ENCODE measurements around the gene NELL2. TPM values are rescaled to one million over a fixed set of nuclear protein-coding genes. Genes with fewer than 3 reads are reported as not detected.
"Not testable (repeated sequence)": the region's sequence is repeated elsewhere in the genome, so short reads cannot be mapped to it uniquely, and the experiment has no call there.

NELL2 gene
- total and polyA plus RNA-seq, 9 of the 15 experiments (the other 6 are each of a cell fraction or from before 2014, with no cell fraction given): 0.32 to 1.1 (median 0.53) TPM

- in situ Hi-C loops (cut with MboI); ATAC-seq; H3K9me3 ChIP-seq (replicated peaks; ENCODE audit: control insufficient read depth, insufficient read depth, low read depth, low read length); FAIRE-seq; H3K4me1 ChIP-seq (replicated peaks in 1 of 2; ENCODE audit: control insufficient read depth in 2 of 2, insufficient read depth in 2 of 2, low read length in 2 of 2); H3K9ac ChIP-seq (ENCODE audit: insufficient read depth in 1 of 2, low read depth in 2 of 2, low read length in 2 of 2); H3K4me2 ChIP-seq (ENCODE audit: insufficient read depth, low read length); POLR2A ChIA-PET; H3K4me3 ChIP-seq; H3K27ac ChIP-seq (ENCODE audit: extremely low read depth, low read depth, low read length); DNase-seq (ENCODE audit: extremely low read depth in 1 of 4, low spot score in 3 of 4); H3K9me1 ChIP-seq (ENCODE audit: control insufficient read depth, insufficient read depth, low read length); H3K27me3 ChIP-seq (ENCODE audit: control insufficient read depth in 2 of 2, insufficient read depth in 2 of 2, low read length in 2 of 2); BruUV-seq (replicated peaks); H3K79me2 ChIP-seq (ENCODE audit: control insufficient read depth, insufficient read depth, low read length); H3K36me3 ChIP-seq (ENCODE audit: control insufficient read depth, insufficient read depth, low read length); intact Hi-C loops (cut with micrococcal nuclease); H2AFZ ChIP-seq (ENCODE audit: low read depth, low read length); H4K20me1 ChIP-seq (replicated peaks; ENCODE audit: control insufficient read depth, insufficient read depth, low read length): not testable (repeated sequence)
- CTCF ChIA-PET (ENCODE audit: low intra/inter-chr PET ratio): interaction anchor here (0.6 kb wide), 1 partner anchor 37 kb away, joined by 5 read pairs; no protein-coding TSS in a partner anchor
- WGBS (ENCODE audit: insufficient coverage, low coverage, missing lambda C conversion rate): under 1% methylated on average over 22 of the region's 22 CpGs
Observed at GRCh38 chr12:44686821-44687432, 189.2 kb downstream of the NELL2 start.

GRCh38 chr12:44677724-44678123, 198.4 kb downstream of the NELL2 start:
- POLR2A ChIA-PET: no interaction called here
- Histone ChIP-seq H3K27me3 (ENCODE audit: control insufficient read depth in 2 of 2, insufficient read depth in 2 of 2, low read length in 2 of 2) (no peaks in the 10 kb centered on the region), H3K27ac (ENCODE audit: extremely low read depth, low read depth, low read length) (no peak overlapping the region)

More at GRCh38 chr12:44677724-44678123, 198.4 kb downstream of the NELL2 start:
- ATAC-seq (no peak), DNase-seq (ENCODE audit: extremely low read depth in 1 of 4, low spot score in 3 of 4) (no peak), FAIRE-seq (no peak)
- TF ChIP-seq SPI1 (IDR thresholded peaks at IDR 0.05; ENCODE audit: borderline replicate concordance, low read depth, low read length): no peak
- TF ChIP-seq SMAD1 (IDR thresholded peaks at IDR 0.05; ENCODE audit: low read depth, low read length, partially characterized antibody): no peak
- TF ChIP-seq, protein P1, sequence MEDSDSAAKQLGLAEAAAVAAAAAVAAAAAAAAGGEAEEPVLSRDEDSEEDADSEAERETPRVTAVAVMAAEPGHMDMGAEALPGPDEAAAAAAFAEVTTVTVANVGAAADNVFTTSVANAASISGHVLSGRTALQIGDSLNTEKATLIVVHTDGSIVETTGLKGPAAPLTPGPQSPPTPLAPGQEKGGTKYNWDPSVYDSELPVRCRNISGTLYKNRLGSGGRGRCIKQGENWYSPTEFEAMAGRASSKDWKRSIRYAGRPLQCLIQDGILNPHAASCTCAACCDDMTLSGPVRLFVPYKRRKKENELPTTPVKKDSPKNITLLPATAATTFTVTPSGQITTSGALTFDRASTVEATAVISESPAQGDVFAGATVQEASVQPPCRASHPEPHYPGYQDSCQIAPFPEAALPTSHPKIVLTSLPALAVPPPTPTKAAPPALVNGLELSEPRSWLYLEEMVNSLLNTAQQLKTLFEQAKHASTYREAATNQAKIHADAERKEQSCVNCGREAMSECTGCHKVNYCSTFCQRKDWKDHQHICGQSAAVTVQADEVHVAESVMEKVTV (CRISPR knock-in tag; IDR thresholded peaks at IDR 0.05): no peak
- no peak for TF ChIP-seq MTA2 (IDR thresholded peaks at IDR 0.05; ENCODE audit: low read depth)
- no peak for TF ChIP-seq ARNT (IDR thresholded peaks at IDR 0.05)
- TF ChIP-seq NCOA1 (IDR thresholded peaks at IDR 0.05; ENCODE audit: low read depth): no peak
- TF ChIP-seq L3MBTL2 (IDR thresholded peaks at IDR 0.05): no peak
- no peak for TF ChIP-seq ZBTB1 (CRISPR knock-in tag; IDR thresholded peaks at IDR 0.05; ENCODE audit: borderline replicate concordance, low read depth)
- TF ChIP-seq CGGBP1 (CRISPR knock-in tag; IDR thresholded peaks at IDR 0.05): no peak
- no peak for TF ChIP-seq POLR2AphosphoS2 (IDR thresholded peaks at IDR 0.05; ENCODE audit: low read length)
- TF ChIP-seq SAFB2 (IDR thresholded peaks at IDR 0.05; ENCODE audit: borderline replicate concordance, low read depth, low read length, severe bottlenecking): no peak
- intact Hi-C loops (cut with micrococcal nuclease): no loop called here
- Histone ChIP-seq H3K9me3 (replicated peaks; ENCODE audit: control insufficient read depth, insufficient read depth, low read depth, low read length) (no peaks in the 10 kb centered on the region), H3K4me3 (no peak overlapping the region), H2AFZ (ENCODE audit: low read depth, low read length) (no peak overlapping the region), H3K9me1 (ENCODE audit: control insufficient read depth, insufficient read depth, low read length) (no peaks in the 10 kb centered on the region), H3K36me3 (ENCODE audit: control insufficient read depth, insufficient read depth, low read length) (no peaks in the 10 kb centered on the region), H4K20me1 (replicated peaks; ENCODE audit: control insufficient read depth, insufficient read depth, low read length) (no peaks in the 10 kb centered on the region), H3K79me2 (ENCODE audit: control insufficient read depth, insufficient read depth, low read length) (no peaks in the 10 kb centered on the region), H3K4me2 (ENCODE audit: insufficient read depth, low read length) (no peak overlapping the region), H3K4me1 (replicated peaks in 1 of 2; ENCODE audit: control insufficient read depth in 2 of 2, insufficient read depth in 2 of 2, low read length in 2 of 2) (no peaks in the 10 kb centered on the region), H3K9ac (ENCODE audit: insufficient read depth in 1 of 2, low read depth in 2 of 2, low read length in 2 of 2) (no peak overlapping the region)
- in situ Hi-C loops (cut with MboI): no loop called here
- no TSS peak for BruUV-seq (replicated peaks)
- CTCF ChIA-PET (ENCODE audit: low intra/inter-chr PET ratio): no interaction called here

All from K562 (cell line).